ENCODE data around the gene EPS8. TPM values are rescaled to one million over a fixed set of nuclear protein-coding genes. Genes with fewer than 3 reads are reported as not detected.

EPS8 gene
- total RNA-seq, 1 experiment from 2014 or later = 32.0 TPM

GRCh38 chr12:15818418-15818817 lies 29.2 kb upstream of the EPS8 start:
- POLR2A ChIA-PET = no interaction called here
- in situ Hi-C loops (cut with HindIII; ENCODE audit: low pct_unique_long_range_greater_than_20kb, low sequenced_read_pairs) (no loop called here), intact Hi-C loops (cut with micrococcal nuclease; ENCODE audit: unreplicated experiment) (no loop called here)
- CTCF ChIA-PET = no interaction called here
- Histone ChIP-seq H3K36me3 (ENCODE audit: control insufficient read depth, insufficient read depth, low read length) (no peaks in the 10 kb centered on the region), H3K27me3 (ENCODE audit: control insufficient read depth, insufficient read depth, low read length) (no peaks in the 10 kb centered on the region), H3K4me1 (ENCODE audit: control insufficient read depth, insufficient read depth, low read length) (no peaks in the 10 kb centered on the region), H3K4me3 (ENCODE audit: low read depth in 2 of 2, low read length in 2 of 2) (no peak overlapping the region), H3K9me3 (ENCODE audit: control insufficient read depth, insufficient read depth, low read depth, low read length) (no peaks in the 10 kb centered on the region), H3K27ac (ENCODE audit: low read length) (no peak overlapping the region)
- no peak for TF ChIP-seq REST (IDR thresholded peaks at IDR 0.05; ENCODE audit: insufficient read depth in 1 of 2, low read depth in 2 of 2, low read length in 1 of 2)
- TF ChIP-seq SIN3A (IDR thresholded peaks at IDR 0.05; ENCODE audit: borderline replicate concordance, insufficient read depth, low read depth, low read length) = no peak
- no peak for TF ChIP-seq TCF7L2 (IDR thresholded peaks at IDR 0.05; ENCODE audit: low read depth, low read length)
- no peak for TF ChIP-seq POLR2AphosphoS5 (IDR thresholded peaks at IDR 0.05; ENCODE audit: low read depth, low read length)
- no peak for TF ChIP-seq CTCF (IDR thresholded peaks at IDR 0.05)
- no peak for ATAC-seq
- DNase-seq (ENCODE audit: low read depth, low spot score) = no peak
- BruUV-seq (replicated peaks) = no TSS peak

- ChIA-PET POLR2A (no interaction called here), CTCF (no interaction called here)
- intact Hi-C loops (cut with micrococcal nuclease; ENCODE audit: unreplicated experiment) (no loop called here), in situ Hi-C loops (cut with HindIII; ENCODE audit: low pct_unique_long_range_greater_than_20kb, low sequenced_read_pairs) (no loop called here)
- no peak for DNase-seq (ENCODE audit: low read depth, low spot score)
- ATAC-seq = no peak
- Histone ChIP-seq H3K36me3 (ENCODE audit: control insufficient read depth, insufficient read depth, low read length) (no peaks in the 10 kb centered on the region), H3K4me3 (ENCODE audit: low read depth in 2 of 2, low read length in 2 of 2) (no peak overlapping the region), H3K27me3 (ENCODE audit: control insufficient read depth, insufficient read depth, low read length) (no peaks in the 10 kb centered on the region), H3K4me1 (ENCODE audit: control insufficient read depth, insufficient read depth, low read length) (no peaks in the 10 kb centered on the region), H3K27ac (ENCODE audit: low read length) (no peak overlapping the region), H3K9me3 (ENCODE audit: control insufficient read depth, insufficient read depth, low read depth, low read length) (no peaks in the 10 kb centered on the region)
- no TSS peak for BruUV-seq (replicated peaks)
- TF ChIP-seq TCF7L2 (IDR thresholded peaks at IDR 0.05; ENCODE audit: low read depth, low read length) = no peak
- TF ChIP-seq POLR2AphosphoS5 (IDR thresholded peaks at IDR 0.05; ENCODE audit: low read depth, low read length) = no peak
- no peak for TF ChIP-seq REST (IDR thresholded peaks at IDR 0.05; ENCODE audit: insufficient read depth in 1 of 2, low read depth in 2 of 2, low read length in 1 of 2)
- no peak for TF ChIP-seq SIN3A (IDR thresholded peaks at IDR 0.05; ENCODE audit: borderline replicate concordance, insufficient read depth, low read depth, low read length)
- TF ChIP-seq CTCF (IDR thresholded peaks at IDR 0.05) = no peak
These were observed 26.5 kb upstream of the EPS8 start for GRCh38 chr12:15815730-15816129.
